SH-SY5Y (cell line): ENCODE data around the gene SEC63.

Source experiments
- GATA2 ChIP-seq: IDR thresholded peaks from 2 replicates; pipeline ENCODE4 v1.6.1; 2011; ENCODE audit warnings: mild to moderate bottlenecking, low read depth, low read length
- GATA3 ChIP-seq: IDR thresholded peaks from 2 replicates; pipeline ENCODE4 v1.6.1; 2011; ENCODE audit warnings: low read depth, mild to moderate bottlenecking, low read length, moderate library complexity

DNA sequence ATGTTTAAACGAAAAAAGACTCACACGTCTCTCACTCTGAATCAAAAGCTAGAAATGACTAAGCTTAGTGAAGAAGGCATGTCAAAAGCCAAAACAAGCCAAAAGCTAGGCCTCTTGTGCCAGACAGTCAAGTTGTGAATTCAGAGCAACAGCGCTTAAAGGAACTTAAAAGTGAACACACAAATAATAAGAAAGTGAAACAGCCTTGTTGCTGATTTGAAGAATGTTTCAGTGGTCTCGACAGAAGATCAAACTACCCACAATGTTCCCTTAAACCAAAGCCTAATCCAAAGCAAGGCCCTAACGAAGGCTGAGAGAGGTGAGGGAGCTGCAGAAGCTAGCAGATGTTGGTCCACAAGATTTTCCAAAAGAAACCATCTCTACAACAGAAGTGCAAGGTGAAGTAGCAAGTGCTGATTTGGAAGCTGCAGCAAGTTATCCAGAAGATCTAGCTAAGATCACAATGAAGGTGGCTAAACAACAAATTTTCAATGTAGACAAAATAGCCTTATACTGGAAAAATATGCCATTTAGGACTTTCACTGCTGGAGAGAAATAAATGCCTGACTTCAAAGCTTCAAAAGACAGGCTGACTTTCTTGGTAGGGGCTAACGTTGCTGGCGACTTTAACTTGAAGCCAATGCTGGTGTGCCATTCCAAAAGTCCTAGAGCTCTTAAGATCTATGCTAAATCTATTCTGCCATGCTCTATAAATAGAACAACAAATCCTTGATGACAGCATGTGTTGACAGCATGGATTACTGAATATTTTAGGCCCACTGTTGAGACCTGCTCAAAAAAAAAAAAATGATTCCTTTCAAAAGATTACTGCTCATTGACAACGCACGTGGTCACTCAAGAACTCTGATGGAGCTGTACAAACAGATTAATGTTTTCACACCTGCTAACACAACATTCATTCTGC is 40.3 kb downstream of the SEC63 start:
- TF ChIP-seq GATA3 (no peak), GATA2 (no peak)
